Mesendoderm (in vitro differentiated cells): ENCODE measurements around the gene SLC25A34.

Experiments used
- DNase-seq: peaks from one replicate; pipeline ENCODE4 v3.0.0; 2013
- H2AK5ac ChIP-seq: 2 replicates; pipeline ENCODE4 v1.6.1; 2013; ENCODE audit warnings: low read length, inconsistent platforms
- H2BK120ac ChIP-seq: 2 replicates; pipeline ENCODE4 v1.6.1; 2013; ENCODE audit warnings: low read depth, mild to moderate bottlenecking, low read length, moderate library complexity, mixed read lengths
- H2BK15ac ChIP-seq: replicated peaks from 2 replicates; pipeline ENCODE4 v1.6.1; 2013; ENCODE audit warnings: low read depth, mild to moderate bottlenecking, moderate library complexity
- H2BK5ac ChIP-seq: 2 replicates; pipeline ENCODE4 v1.6.1; 2013; ENCODE audit warnings: low read length, inconsistent platforms
- H3K18ac ChIP-seq: 2 replicates; pipeline ENCODE4 v1.6.1; 2013; ENCODE audit warnings: mild to moderate bottlenecking, low read length, mixed read lengths
- H3K23ac ChIP-seq: one replicate; pipeline ENCODE4 v1.6.1; 2013; ENCODE audit warnings: low read length
- H3K27ac ChIP-seq: 2 replicates; pipeline ENCODE4 v1.5.1; 2013; ENCODE audit warnings: low read depth, mild to moderate bottlenecking, inconsistent platforms, low read length, moderate library complexity
- H3K27me3 ChIP-seq: 2 replicates; pipeline ENCODE4 v1.6.1; 2013; ENCODE audit warnings: low read length, control low read depth, mild to moderate bottlenecking, inconsistent platforms; ENCODE audit not compliant: insufficient read depth, poor library complexity
- H3K36me3 ChIP-seq: 2 replicates; pipeline ENCODE4 v1.6.1; 2013; ENCODE audit warnings: low read length, inconsistent platforms; ENCODE audit not compliant: control insufficient read depth, insufficient read depth
- H3K4ac ChIP-seq: one replicate; pipeline ENCODE4 v1.6.1; 2013; ENCODE audit warnings: low read depth, mild to moderate bottlenecking, low read length, moderate library complexity
- H3K4me1 ChIP-seq: 2 replicates; pipeline ENCODE4 v1.6.1; 2013; ENCODE audit warnings: low read depth, low read length, inconsistent platforms; ENCODE audit not compliant: control insufficient read depth
- H3K4me2 ChIP-seq: 2 replicates; pipeline ENCODE4 v1.6.1; 2013; ENCODE audit warnings: low read length
- H3K4me3 ChIP-seq: 2 replicates; pipeline ENCODE4 v1.5.1; 2013; ENCODE audit warnings: mild to moderate bottlenecking, low read length
- H3K56ac ChIP-seq: one replicate; pipeline ENCODE4 v1.6.1; 2013; ENCODE audit warnings: low read length
- H3K79me1 ChIP-seq: 2 replicates; pipeline ENCODE4 v1.6.1; 2013; ENCODE audit warnings: low read length, inconsistent platforms
- H3K79me2 ChIP-seq: 2 replicates; pipeline ENCODE4 v1.6.1; 2013; ENCODE audit warnings: mild to moderate bottlenecking, low read length; ENCODE audit not compliant: control insufficient read depth, insufficient read depth
- H3K9ac ChIP-seq: 2 replicates; pipeline ENCODE4 v1.6.1; 2013; ENCODE audit warnings: low read length, inconsistent platforms
- H4K5ac ChIP-seq: one replicate; pipeline ENCODE4 v1.6.1; 2013; ENCODE audit warnings: low read length
- H4K8ac ChIP-seq: one replicate; pipeline ENCODE4 v1.6.1; 2013; ENCODE audit warnings: low read depth, mild to moderate bottlenecking, control low read depth, low read length, moderate library complexity
- WGBS: extraction: QIAGEN DNeasy Blood & Tissue Kit; methylation state at CpG from one replicate; pipeline ENCODE4 v1.1.7; 2013; ENCODE audit warnings: low lambda C conversion rate, missing lambda C conversion rate; ENCODE audit not compliant: insufficient coverage; ENCODE audit errors: extremely low coverage; 5-methylcytosine and 5-hydroxymethylcytosine counted together

Gene SLC25A34

DNA sequence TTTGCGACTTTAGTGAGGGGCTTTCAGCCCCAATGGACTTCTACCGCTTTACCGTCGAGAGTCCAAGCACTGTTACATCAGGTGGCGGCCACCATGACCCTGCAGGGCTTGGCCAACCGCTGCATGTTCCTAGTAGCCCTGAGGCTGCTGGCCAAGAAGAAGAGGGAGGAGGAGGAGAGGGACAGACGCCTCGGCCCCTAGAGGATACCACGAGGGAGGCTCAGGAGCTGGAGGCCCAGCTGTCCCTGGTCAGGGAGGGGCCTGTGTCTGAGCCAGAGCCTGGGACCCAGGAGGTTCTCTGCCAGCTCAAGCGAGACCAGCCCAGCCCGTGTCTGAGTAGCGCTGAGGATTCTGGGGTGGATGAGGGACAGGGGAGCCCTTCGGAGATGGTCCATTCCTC is 8.6 kb upstream of the SLC25A34 start:
- no CpG with 5 or more reads among the region's 13 CpGs for WGBS

GRCh38 chr1:15727866-15728534 is 8.1 kb upstream of the SLC25A34 start:
- Histone ChIP-seq H3K18ac (no peak overlapping the region), H2BK5ac (no peak overlapping the region), H3K4me3 (no peak overlapping the region), H4K8ac (no peak overlapping the region), H3K79me1 (no peaks in the 10 kb centered on the region), H3K4me2 (no peak overlapping the region), H3K4ac (no peak overlapping the region), H3K79me2 (no peaks in the 10 kb centered on the region), H3K27ac (no peak overlapping the region), H3K27me3 (no peaks in the 10 kb centered on the region), H3K36me3 (peaks cover 6% of the 10 kb centered on the region), H3K23ac (no peak overlapping the region), H3K4me1 (no peaks in the 10 kb centered on the region), H2BK120ac (no peak overlapping the region), H3K9ac (no peak overlapping the region), H2BK15ac (no peak overlapping the region), H2AK5ac (no peak overlapping the region), H4K5ac (no peak overlapping the region), H3K56ac (no peak overlapping the region)
- no CpG with 5 or more reads among the region's 23 CpGs for WGBS
- no peak for DNase-seq

More for the DNA sequence above, 8.6 kb upstream of the SLC25A34 start:
- no peak overlapping the region for H4K8ac ChIP-seq
- H3K56ac ChIP-seq: no peak overlapping the region
- no peak overlapping the region for H2BK120ac ChIP-seq
- no peak overlapping the region for H3K4ac ChIP-seq
- no peak overlapping the region for H3K27ac ChIP-seq
- H3K9ac ChIP-seq: no peak overlapping the region
- H3K4me3 ChIP-seq: no peak overlapping the region
- H3K4me2 ChIP-seq: no peak overlapping the region
- DNase-seq: no peak
- no peak overlapping the region for H3K18ac ChIP-seq
- no peaks in the 10 kb centered on the region for H3K79me1 ChIP-seq
- no peak overlapping the region for H2AK5ac ChIP-seq
- H2BK5ac ChIP-seq: no peak overlapping the region
- no peak overlapping the region for H3K23ac ChIP-seq
- H3K27me3 ChIP-seq: no peaks in the 10 kb centered on the region
- H3K4me1 ChIP-seq: no peaks in the 10 kb centered on the region
- no peaks in the 10 kb centered on the region for H3K79me2 ChIP-seq
- H4K5ac ChIP-seq: no peak overlapping the region
- no peak overlapping the region for H2BK15ac ChIP-seq
- peaks cover 6% of the 10 kb centered on the region for H3K36me3 ChIP-seq

- H3K4me3 ChIP-seq: no peak overlapping the region
- H3K79me1 ChIP-seq: no peaks in the 10 kb centered on the region
- no CpG with 5 or more reads among the region's 22 CpGs for WGBS
- no peak overlapping the region for H3K23ac ChIP-seq
- no peak overlapping the region for H3K4ac ChIP-seq
- no peak overlapping the region for H3K18ac ChIP-seq
- H3K56ac ChIP-seq: no peak overlapping the region
- H4K8ac ChIP-seq: no peak overlapping the region
- no peak overlapping the region for H3K27ac ChIP-seq
- no peaks in the 10 kb centered on the region for H3K27me3 ChIP-seq
- H3K36me3 ChIP-seq: peaks cover 6% of the 10 kb centered on the region
- H2BK15ac ChIP-seq: no peak overlapping the region
- no peak overlapping the region for H2AK5ac ChIP-seq
- no peak overlapping the region for H2BK120ac ChIP-seq
- H3K4me1 ChIP-seq: no peaks in the 10 kb centered on the region
- H4K5ac ChIP-seq: no peak overlapping the region
- H3K79me2 ChIP-seq: no peaks in the 10 kb centered on the region
- no peak overlapping the region for H3K4me2 ChIP-seq
- H2BK5ac ChIP-seq: no peak overlapping the region
- H3K9ac ChIP-seq: no peak overlapping the region
- DNase-seq: no peak
These were observed 7.0 kb upstream of the SLC25A34 start for GRCh38 chr1:15728937-15729657.

- Histone ChIP-seq H3K79me2 (no peaks in the 10 kb centered on the region), H3K9ac (no peak overlapping the region), H3K4me1 (no peaks in the 10 kb centered on the region), H4K8ac (no peak overlapping the region), H3K79me1 (no peaks in the 10 kb centered on the region), H3K23ac (no peak overlapping the region), H3K18ac (no peak overlapping the region), H3K56ac (no peak overlapping the region), H3K4me2 (no peak overlapping the region), H3K36me3 (peaks cover 6% of the 10 kb centered on the region), H2AK5ac (no peak overlapping the region), H3K4me3 (no peak overlapping the region), H2BK120ac (no peak overlapping the region), H2BK5ac (no peak overlapping the region), H2BK15ac (no peak overlapping the region), H3K4ac (no peak overlapping the region), H4K5ac (no peak overlapping the region), H3K27me3 (no peaks in the 10 kb centered on the region), H3K27ac (no peak overlapping the region)
- WGBS: no CpG with 5 or more reads among the region's 16 CpGs
- DNase-seq: no peak
These were observed 5.6 kb upstream of the SLC25A34 start for GRCh38 chr1:15730423-15730822.

- H3K36me3 ChIP-seq: peaks cover 6% of the 10 kb centered on the region
- H3K4me3 ChIP-seq: no peak overlapping the region
- H3K56ac ChIP-seq: no peak overlapping the region
- no peak for DNase-seq
- no peak overlapping the region for H3K18ac ChIP-seq
- H2BK120ac ChIP-seq: no peak overlapping the region
- H3K27me3 ChIP-seq: no peaks in the 10 kb centered on the region
- no peak overlapping the region for H3K23ac ChIP-seq
- no peaks in the 10 kb centered on the region for H3K79me2 ChIP-seq
- H3K4me2 ChIP-seq: no peak overlapping the region
- H3K9ac ChIP-seq: no peak overlapping the region
- H3K4ac ChIP-seq: no peak overlapping the region
- no peak overlapping the region for H2AK5ac ChIP-seq
- no peaks in the 10 kb centered on the region for H3K79me1 ChIP-seq
- no peak overlapping the region for H2BK5ac ChIP-seq
- H4K5ac ChIP-seq: no peak overlapping the region
- H3K27ac ChIP-seq: no peak overlapping the region
- H3K4me1 ChIP-seq: no peaks in the 10 kb centered on the region
- no peak overlapping the region for H2BK15ac ChIP-seq
- H4K8ac ChIP-seq: no peak overlapping the region
- no CpG with 5 or more reads among the region's 16 CpGs for WGBS
These were observed 5.1 kb upstream of the SLC25A34 start for GRCh38 chr1:15730936-15731335.
